DND-41 (cell line): Measurements from ENCODE around the gene WWP2.

Experiments used
- CTCF ChIP-seq: IDR thresholded peaks from 2 replicates; pipeline ENCODE4 v1.5.1; 2012; ENCODE audit warnings: borderline replicate concordance, low read length, moderate library complexity, mild to moderate bottlenecking; ENCODE audit not compliant: poor library complexity, severe bottlenecking; ENCODE audit errors: extremely low read depth
- EZH2 ChIP-seq: IDR thresholded peaks from 3 replicates; pipeline ENCODE4 v1.6.1; 2012; ENCODE audit warnings: borderline replicate concordance, low read depth, mild to moderate bottlenecking, moderate library complexity, low read length, inconsistent platforms; ENCODE audit not compliant: severe bottlenecking

GRCh38 chr16:69938981-69939820, 177.1 kb downstream of the WWP2 start:
- TF ChIP-seq CTCF (no peak), EZH2 (no peak)
